Astrocyte (in vitro differentiated cells and primary cell): ENCODE results near the gene GRIA1.

ENCODE experiments used
- EZH2 ChIP-seq: IDR thresholded peaks from 2 replicates; pipeline ENCODE4 v1.6.1; 2012; ENCODE audit warnings: mild to moderate bottlenecking, low read length, inconsistent platforms; ENCODE audit not compliant: insufficient read depth
- TF ChIP-seq, protein P1 (sequence below): IDR thresholded peaks from 2 replicates; pipeline ENCODE4 v1.5.1; 2011; ENCODE audit warnings: low read depth, mild to moderate bottlenecking, inconsistent platforms, low read length, moderate library complexity; ENCODE audit not compliant: insufficient read depth

DNA sequence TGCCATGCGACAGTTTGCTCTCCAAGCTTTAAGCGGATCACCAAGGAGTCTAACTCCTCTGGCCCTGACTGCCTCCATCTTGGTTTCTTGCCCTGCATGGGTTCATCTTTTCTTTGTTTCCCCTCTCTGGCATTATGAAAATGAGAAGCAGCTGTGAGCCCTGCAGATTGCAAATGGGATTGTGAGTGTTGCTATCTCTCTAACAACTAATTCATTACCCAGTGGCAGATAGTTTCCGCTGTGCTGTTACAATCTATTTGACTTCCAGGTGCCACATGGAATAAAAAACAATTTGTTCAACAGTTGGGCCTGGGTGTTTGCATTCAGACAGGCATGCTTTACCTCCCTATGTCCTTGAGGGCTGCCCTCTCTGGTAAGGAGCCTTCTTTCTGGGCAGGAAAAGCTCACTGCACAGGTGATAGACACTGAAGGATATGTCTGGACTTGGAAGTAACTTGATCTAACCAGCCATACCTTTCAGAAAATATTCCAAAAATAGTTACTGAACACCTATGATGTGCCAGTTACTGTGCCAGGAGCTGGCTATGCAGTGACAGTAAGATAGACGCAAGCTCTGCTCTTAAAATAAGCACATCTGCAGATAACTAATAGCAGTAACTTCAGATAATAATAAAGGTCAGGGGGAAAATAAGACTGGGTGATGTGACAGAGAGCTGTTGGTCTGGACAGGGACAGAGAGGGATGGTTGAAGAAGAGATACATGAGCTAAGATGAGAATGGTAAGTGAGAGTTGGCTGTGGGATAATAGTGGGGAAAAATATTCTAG is 40.1 kb downstream of the GRIA1 start:
- TF ChIP-seq, protein P1, sequence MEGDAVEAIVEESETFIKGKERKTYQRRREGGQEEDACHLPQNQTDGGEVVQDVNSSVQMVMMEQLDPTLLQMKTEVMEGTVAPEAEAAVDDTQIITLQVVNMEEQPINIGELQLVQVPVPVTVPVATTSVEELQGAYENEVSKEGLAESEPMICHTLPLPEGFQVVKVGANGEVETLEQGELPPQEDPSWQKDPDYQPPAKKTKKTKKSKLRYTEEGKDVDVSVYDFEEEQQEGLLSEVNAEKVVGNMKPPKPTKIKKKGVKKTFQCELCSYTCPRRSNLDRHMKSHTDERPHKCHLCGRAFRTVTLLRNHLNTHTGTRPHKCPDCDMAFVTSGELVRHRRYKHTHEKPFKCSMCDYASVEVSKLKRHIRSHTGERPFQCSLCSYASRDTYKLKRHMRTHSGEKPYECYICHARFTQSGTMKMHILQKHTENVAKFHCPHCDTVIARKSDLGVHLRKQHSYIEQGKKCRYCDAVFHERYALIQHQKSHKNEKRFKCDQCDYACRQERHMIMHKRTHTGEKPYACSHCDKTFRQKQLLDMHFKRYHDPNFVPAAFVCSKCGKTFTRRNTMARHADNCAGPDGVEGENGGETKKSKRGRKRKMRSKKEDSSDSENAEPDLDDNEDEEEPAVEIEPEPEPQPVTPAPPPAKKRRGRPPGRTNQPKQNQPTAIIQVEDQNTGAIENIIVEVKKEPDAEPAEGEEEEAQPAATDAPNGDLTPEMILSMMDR, result no peak
- TF ChIP-seq EZH2, result no peak
